GM21717 (cell line): ENCODE data around the gene EXOC3.

Experiments
- ATAC-seq: cut with Tn5 transposase; IDR thresholded peaks from one replicate; pipeline ENCODE4 v1.9.1; 2021; ENCODE audit warnings: mild to moderate bottlenecking, moderate library complexity; ENCODE audit not compliant: unreplicated experiment

Gene EXOC3

GRCh38 chr5:454936-455335 is 12.0 kb downstream of the EXOC3 start:
- no peak for ATAC-seq

- ATAC-seq, result no peak
These were observed 12.8 kb downstream of the EXOC3 start for GRCh38 chr5:455806-456205.

GRCh38 chr5:456351-457194 is 13.6 kb downstream of the EXOC3 start:
- ATAC-seq, result no peak

DNA sequence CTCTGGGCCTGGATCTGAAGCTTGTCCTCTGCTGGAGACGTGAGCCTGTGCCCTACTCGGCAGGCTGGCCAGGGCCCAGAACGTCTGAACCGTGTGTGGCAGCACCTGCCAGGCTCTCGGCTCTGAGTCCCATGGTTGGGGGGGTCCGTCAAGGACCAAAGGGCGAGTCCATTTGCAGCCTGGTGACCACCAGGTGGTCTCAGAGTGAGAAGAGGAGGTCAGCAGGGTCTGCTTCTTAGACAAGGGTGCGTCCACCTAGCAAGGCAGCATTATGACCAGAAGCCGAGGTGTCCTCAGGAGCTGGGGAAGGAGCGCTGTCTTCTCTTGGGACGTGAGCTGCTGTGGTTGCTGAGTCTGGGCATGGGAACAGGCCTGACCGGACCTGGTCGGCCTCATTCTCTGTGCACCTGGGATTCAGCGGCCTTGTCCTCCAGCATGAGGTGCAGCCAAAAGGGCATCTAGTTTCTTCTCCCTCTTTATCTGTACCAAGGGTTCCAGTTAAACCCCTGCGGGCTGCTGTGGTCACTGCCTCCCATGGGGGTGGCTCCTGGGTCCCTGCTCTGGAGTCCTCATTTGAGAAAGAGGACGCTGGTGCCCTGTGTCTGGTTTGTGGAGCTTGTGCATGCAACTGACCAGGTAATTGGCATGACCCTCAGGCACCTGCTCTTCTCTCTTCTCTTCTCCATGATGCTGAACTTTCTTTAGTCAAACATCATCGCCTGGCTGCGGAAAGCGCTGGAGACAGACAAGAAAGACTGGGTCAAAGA is 14.4 kb downstream of the EXOC3 start:
- no peak for ATAC-seq

- peak; percentile 51 for ATAC-seq
These were observed 15.8 kb downstream of the EXOC3 start for GRCh38 chr5:458547-459353.

- no peak for ATAC-seq
These were observed 16.7 kb downstream of the EXOC3 start for GRCh38 chr5:459562-460272.

GRCh38 chr5:460273-460625 is 17.3 kb downstream of the EXOC3 start:
- ATAC-seq, result no peak

DNA sequence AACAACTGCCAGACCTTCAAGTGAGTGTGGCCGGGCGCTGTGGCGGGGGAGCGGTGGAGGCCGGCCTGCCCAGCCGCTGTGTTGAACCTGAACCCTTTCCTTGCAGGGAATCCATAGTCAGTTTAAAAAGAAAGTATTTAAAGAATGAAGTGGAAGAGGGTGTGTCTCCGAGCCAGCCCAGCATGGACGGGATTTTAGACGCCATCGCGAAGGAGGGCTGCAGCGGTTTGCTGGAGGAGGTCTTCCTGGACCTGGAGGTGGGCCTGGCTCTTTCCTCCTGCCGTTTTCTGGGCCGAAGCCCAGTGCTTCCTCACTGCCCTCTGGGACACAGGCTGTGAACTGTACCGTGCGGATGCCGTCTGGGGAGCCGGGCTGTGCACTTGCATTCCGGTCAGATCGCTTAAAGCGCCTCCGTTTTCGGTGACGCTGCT is 19.1 kb downstream of the EXOC3 start:
- ATAC-seq, result no peak

- no peak for ATAC-seq
These were observed 20.3 kb downstream of the EXOC3 start for GRCh38 chr5:463301-463700.

- ATAC-seq, result no peak
These were observed 21.0 kb downstream of the EXOC3 start for GRCh38 chr5:463952-464351.

- ATAC-seq, result no peak
These were observed 21.5 kb downstream of the EXOC3 start for GRCh38 chr5:464446-464842.

- no peak for ATAC-seq
These were observed 22.0 kb downstream of the EXOC3 start for GRCh38 chr5:464843-465590.

DNA sequence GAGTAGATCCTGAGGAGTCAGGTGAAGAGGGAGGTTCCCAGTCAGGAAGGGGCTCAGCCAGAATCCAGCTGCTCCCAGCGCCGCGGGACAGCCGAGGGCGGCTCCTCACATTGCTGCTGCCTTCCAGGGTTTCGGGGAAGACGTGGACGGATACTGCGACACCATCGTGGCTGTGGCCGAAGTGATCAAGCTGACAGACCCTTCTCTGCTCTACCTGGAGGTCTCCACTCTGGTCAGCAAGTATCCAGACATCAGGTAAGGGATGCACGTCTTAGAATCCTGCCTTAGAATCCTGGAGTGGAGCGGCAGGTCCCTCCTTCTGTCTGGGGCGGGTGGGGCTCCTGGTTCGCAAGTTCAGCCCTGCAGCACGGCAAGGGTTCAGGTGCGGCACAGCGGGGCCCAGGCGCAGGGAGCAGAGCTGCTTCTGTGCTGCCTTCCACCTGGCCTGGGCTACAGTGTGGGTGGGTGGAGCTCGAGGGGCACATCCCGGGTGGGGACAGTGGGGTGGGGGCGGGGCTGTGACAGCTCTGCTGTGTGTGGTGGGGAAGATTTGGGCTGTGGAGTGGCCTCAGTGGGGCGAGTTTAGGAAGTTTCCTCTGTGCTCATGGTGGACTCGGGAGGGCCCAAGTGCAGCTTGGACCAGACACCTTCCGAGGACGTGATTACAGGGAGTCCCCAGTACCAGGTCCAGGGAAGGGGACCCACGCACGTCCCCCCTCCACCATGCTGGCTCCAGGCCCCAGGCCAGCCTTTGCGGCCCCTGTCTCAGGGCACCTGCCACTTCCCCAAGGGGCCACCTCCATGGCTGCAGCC is 22.8 kb downstream of the EXOC3 start:
- no peak for ATAC-seq

GRCh38 chr5:466661-467310 is 23.8 kb downstream of the EXOC3 start:
- ATAC-seq, result no peak

DNA sequence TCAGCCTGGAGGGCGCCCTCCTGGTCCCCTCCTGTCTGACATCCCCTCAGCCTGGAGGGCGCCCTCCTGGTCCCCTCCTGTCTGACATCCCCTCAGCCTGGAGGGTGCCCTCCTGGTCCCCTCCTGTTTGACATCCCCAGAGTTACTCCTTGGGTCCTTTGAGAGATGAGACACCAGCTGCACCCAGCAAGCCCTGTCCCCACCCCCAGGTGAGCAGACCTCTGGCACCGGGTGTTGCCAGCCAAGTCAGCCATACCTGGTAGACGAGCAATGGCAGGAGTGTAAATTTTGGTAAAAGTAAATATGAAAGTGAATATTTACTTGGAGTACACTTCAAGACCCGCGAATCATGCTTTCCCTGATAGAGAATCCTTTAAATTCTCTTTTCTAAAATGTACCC is 25.4 kb downstream of the EXOC3 start:
- ATAC-seq, result no peak

GRCh38 chr5:469752-470483 is 26.9 kb downstream of the EXOC3 start:
- ATAC-seq, result no peak

DNA sequence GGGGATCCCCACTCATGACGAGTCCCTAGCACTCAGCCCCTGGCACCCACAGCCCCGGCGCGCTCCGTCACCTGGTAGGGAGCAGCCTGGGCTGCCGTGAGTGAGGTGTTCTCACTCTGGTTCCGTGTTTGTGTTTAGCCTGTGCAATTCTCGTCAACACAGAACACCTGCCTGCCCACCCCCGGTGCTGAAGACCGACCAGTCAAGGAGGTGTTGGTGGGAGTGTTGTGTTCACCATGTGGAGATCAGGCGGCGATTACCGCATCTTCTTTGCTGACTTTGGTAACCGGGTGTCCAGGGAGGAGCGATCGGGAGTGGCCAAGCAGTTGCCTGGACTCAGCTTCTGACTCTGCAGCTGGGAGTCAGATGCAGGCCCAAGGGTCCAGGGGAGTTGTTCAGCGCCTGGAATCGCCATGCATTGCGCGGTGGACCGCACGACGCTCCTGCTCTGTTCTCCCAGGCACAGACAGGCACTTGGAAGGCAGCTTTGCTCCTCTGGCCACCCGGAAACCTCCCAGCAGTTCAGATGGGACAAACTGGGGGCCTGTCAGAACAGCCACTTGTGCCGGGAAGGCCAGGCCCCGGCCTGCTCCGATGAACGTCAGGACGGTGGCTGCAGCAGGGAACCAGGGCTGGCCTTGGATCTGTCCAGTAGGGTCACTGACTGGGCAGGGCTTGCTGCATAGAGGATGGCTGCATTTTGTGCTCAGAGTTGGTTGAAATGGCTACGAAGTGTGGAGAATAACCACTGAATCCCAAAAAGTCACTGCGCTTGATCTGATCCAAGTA is 28.2 kb downstream of the EXOC3 start:
- no peak for ATAC-seq

DNA sequence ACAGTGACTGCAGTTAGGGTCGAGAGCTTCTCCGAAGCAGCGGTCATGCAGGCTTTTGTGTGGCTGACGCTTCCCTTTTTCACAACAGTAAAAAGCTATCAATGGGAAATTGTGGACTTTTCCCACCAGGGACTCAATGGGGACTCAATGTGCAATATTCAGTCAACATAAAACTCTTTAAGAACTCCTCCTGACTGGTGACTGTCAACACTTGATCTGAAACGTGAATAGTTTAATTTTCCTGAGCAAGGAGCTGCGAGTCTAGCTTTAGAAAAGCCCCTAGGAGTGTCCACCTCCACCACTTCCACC is 28.7 kb downstream of the EXOC3 start:
- ATAC-seq, result no peak
